Keratinocyte (primary cell): Measurements from ENCODE around the gene WNT7B. TPM values are rescaled to one million over a fixed set of nuclear protein-coding genes. Genes with fewer than 3 reads are reported as not detected.
A peak's percentile ranks its signal among the peaks of the same experiment; 100 is the strongest.

ENCODE experiments used
- DNase-seq: peaks from one replicate; pipeline ENCODE4 v3.0.0-alpha.2; 2011; ENCODE audit warnings: low read depth, missing footprints, low spot score
- FAIRE-seq: peaks from 2 replicates; lab custom pipeline; 2011; peaks lifted over from hg19 to GRCh38; lab: Jason Lieb, UNC
- H2AFZ ChIP-seq: 2 replicates; pipeline ENCODE4 v1.6.0; 2012; ENCODE audit warnings: low read length, control low read depth, inconsistent platforms; ENCODE audit not compliant: control insufficient read depth
- H3K27ac ChIP-seq: 2 replicates; pipeline ENCODE4 v1.5.1; 2011; ENCODE audit warnings: low read length; ENCODE audit not compliant: control insufficient read depth, insufficient read depth
- H3K27me3 ChIP-seq: 3 replicates; pipeline ENCODE4 v1.6.0; 2011; ENCODE audit warnings: low read length; ENCODE audit not compliant: control insufficient read depth, insufficient read depth; ENCODE audit errors: extremely low read depth
- H3K36me3 ChIP-seq, 2 experiments: 2 replicates in 1 of 2; 3 replicates in 1 of 2; pipeline ENCODE4 v1.5.1; 2011; ENCODE audit warnings: low read length in 2 of 2, mild to moderate bottlenecking in 1 of 2; ENCODE audit not compliant: control insufficient read depth in 2 of 2, insufficient read depth in 2 of 2; ENCODE audit errors: extremely low read depth in 1 of 2
- H3K4me1 ChIP-seq: 3 replicates; pipeline ENCODE4 v1.5.1; 2011; ENCODE audit warnings: low read length; ENCODE audit not compliant: control insufficient read depth, insufficient read depth; ENCODE audit errors: extremely low read depth
- H3K4me2 ChIP-seq: 3 replicates; pipeline ENCODE4 v1.6.0; 2011; ENCODE audit warnings: low read depth, low read length; ENCODE audit not compliant: control insufficient read depth, insufficient read depth; ENCODE audit errors: extremely low read depth
- H3K4me3 ChIP-seq, 3 experiments: fragments of 200-600 bp in 1 of 3; sonication (generic) in 1 of 3; 2 replicates in 2 of 3; 3 replicates in 1 of 3; pipeline ENCODE4 v1.5.1; 2011 to 2016; ENCODE audit warnings: low read length in 3 of 3, mild to moderate bottlenecking in 3 of 3, control low read depth in 2 of 3, inconsistent platforms in 1 of 3, low read depth in 1 of 3, mixed read lengths in 1 of 3, mixed run types in 1 of 3, moderate library complexity in 1 of 3; ENCODE audit not compliant: control insufficient read depth in 2 of 3, insufficient read depth in 2 of 3; ENCODE audit errors: extremely low read depth in 1 of 3
- H3K79me2 ChIP-seq: 2 replicates; pipeline ENCODE4 v1.6.0; 2012; ENCODE audit warnings: low read length; ENCODE audit not compliant: control insufficient read depth, insufficient read depth
- H3K9ac ChIP-seq: 3 replicates; pipeline ENCODE4 v1.6.0; 2011; ENCODE audit warnings: low read length; ENCODE audit not compliant: control insufficient read depth, insufficient read depth; ENCODE audit errors: extremely low read depth
- H3K9me1 ChIP-seq: 3 replicates; pipeline ENCODE4 v1.6.0; 2011; ENCODE audit warnings: low read length; ENCODE audit not compliant: control insufficient read depth, insufficient read depth; ENCODE audit errors: extremely low read depth
- H3K9me3 ChIP-seq: 2 replicates; pipeline ENCODE4 v1.5.1; 2012; ENCODE audit warnings: low read depth, low read length; ENCODE audit not compliant: control insufficient read depth
- H4K20me1 ChIP-seq: 3 replicates; pipeline ENCODE4 v1.6.0; 2011; ENCODE audit warnings: low read length; ENCODE audit not compliant: control insufficient read depth, insufficient read depth; ENCODE audit errors: extremely low read depth
- CTCF ChIP-seq, 3 experiments: IDR thresholded peaks in 1 of 3; conservative IDR thresholded peaks in 1 of 3; optimal IDR thresholded peaks in 1 of 3; 2 replicates in 2 of 3; 3 replicates in 1 of 3; pipeline versions ENCODE3 to v1.5.1; 2011; ENCODE audit warnings: low read length in 3 of 3, mild to moderate bottlenecking in 3 of 3, moderate library complexity in 2 of 3, control low read depth in 1 of 3, inconsistent platforms in 1 of 3; ENCODE audit not compliant: insufficient read depth in 2 of 3; ENCODE audit errors: extremely low read depth in 1 of 3
- EZH2 ChIP-seq: IDR thresholded peaks from one replicate; pipeline ENCODE4 v1.6.1; 2012; ENCODE audit warnings: inconsistent platforms, mild to moderate bottlenecking, low read length, moderate library complexity
- dilution Hi-C: fragments of 300-500 bp; cut with MboI; formaldehyde crosslinking; loops from one replicate; pipeline ENCODE4 v1.7.0; 2020; ENCODE audit warnings: low sequenced_read_pairs; ENCODE audit not compliant: extremely low pct_ligation_motif_present
- polyA plus RNA-seq, 5 experiments: library from polyadenylated mRNA; depleted of rRNA in 3 of 5; stranded (reverse) in 3 of 5; stranded (forward) in 1 of 5; unstranded in 1 of 5; fragments of >200 nt; gene quantifications; 1 replicate in 1 of 5; 2 replicates in 3 of 5; 3 replicates in 1 of 5; pipeline versions ENCODE4 v1.2.1 to v1.2.3, GENCODE V29; 2011 to 2012; ENCODE audit warnings: missing spikeins in 2 of 5, low read depth in 1 of 5, low replicate concordance in 1 of 5

Gene WNT7B
- polyA plus RNA-seq, 1 donor (not counting 4 experiments of a cell fraction or from before 2014, with no cell fraction given), result 1.7 TPM

- Histone ChIP-seq H2AFZ (peak overlapping the region; percentile 2), H3K27ac (no peak overlapping the region), H3K4me3 (peak overlapping the region in 1 of 3 experiments; percentile 26), H3K9me3 (no peaks in the 10 kb centered on the region), H3K27me3 (peaks cover 28% of the 10 kb centered on the region), H3K79me2 (no peaks in the 10 kb centered on the region), H3K4me2 (peak overlapping the region; percentile 81), H3K9ac (peak overlapping the region; percentile 22), H3K4me1 (peaks cover 27% of the 10 kb centered on the region), H3K36me3 (no peaks in the 10 kb centered on the region), H4K20me1 (no peaks in the 10 kb centered on the region), H3K9me1 (peaks cover 4% of the 10 kb centered on the region)
- no peak for FAIRE-seq
- DNase-seq, result no peak
- dilution Hi-C loops, result no loop called here
- TF ChIP-seq EZH2 (peak; percentile 34), CTCF (optimal IDR thresholded peaks at IDR 0.05 in 1 of 3, IDR thresholded peaks at IDR 0.05 in 1 of 3, conservative IDR thresholded peaks at IDR 0.05 in 1 of 3; ENCODE audit: extremely low read depth in 1 of 3, insufficient read depth in 2 of 3, low read length in 3 of 3) (no peak)
Observed at GRCh38 chr22:45977551-45978274, 751 bp upstream of the WNT7B start.

- H3K4me3 ChIP-seq, result peak overlapping the region; percentile 51 to 63 (median 59)
- FAIRE-seq (no peak), DNase-seq (no peak)
- peaks cover 4% of the 10 kb centered on the region for H3K9me1 ChIP-seq
- peak overlapping the region; percentile 82 for H3K4me2 ChIP-seq
- peak overlapping the region; percentile 7 for H2AFZ ChIP-seq
- H3K4me1 ChIP-seq, result peaks cover 27% of the 10 kb centered on the region
- dilution Hi-C loops, result no loop called here
- peaks cover 36% of the 10 kb centered on the region for H3K27me3 ChIP-seq
- H3K36me3 ChIP-seq, result no peaks in the 10 kb centered on the region
- no peaks in the 10 kb centered on the region for H3K79me2 ChIP-seq
- TF ChIP-seq CTCF (optimal IDR thresholded peaks at IDR 0.05 in 1 of 3, IDR thresholded peaks at IDR 0.05 in 1 of 3, conservative IDR thresholded peaks at IDR 0.05 in 1 of 3; ENCODE audit: extremely low read depth in 1 of 3, insufficient read depth in 2 of 3, low read length in 3 of 3) (no peak), EZH2 (no peak)
- H3K9me3 ChIP-seq, result no peaks in the 10 kb centered on the region
- peak overlapping the region; percentile 71 for H3K9ac ChIP-seq
- no peaks in the 10 kb centered on the region for H4K20me1 ChIP-seq
- H3K27ac ChIP-seq, result no peak overlapping the region
Observed at GRCh38 chr22:45976254-45977002, 534 bp downstream of the WNT7B start.
